GM21447 (cell line): ENCODE measurements around the gene CELSR1.

Source experiments
- ATAC-seq: cut with Tn5 transposase; IDR thresholded peaks from one replicate; pipeline ENCODE4 v1.9.1; 2021; ENCODE audit not compliant: unreplicated experiment

The CELSR1 gene

GRCh38 chr22:46380069-46380468, 157.4 kb downstream of the CELSR1 start:
- ATAC-seq, result no peak

- no peak for ATAC-seq
Measured at GRCh38 chr22:46379066-46379930, 158.1 kb downstream of the CELSR1 start.

GRCh38 chr22:46378426-46379065, 158.9 kb downstream of the CELSR1 start:
- ATAC-seq, result no peak

GRCh38 chr22:46377525-46378425, 159.6 kb downstream of the CELSR1 start:
- ATAC-seq, result no peak

GRCh38 chr22:46376908-46377524, 160.4 kb downstream of the CELSR1 start:
- ATAC-seq, result no peak

GRCh38 chr22:46376111-46376510, 161.3 kb downstream of the CELSR1 start:
- ATAC-seq, result no peak

GRCh38 chr22:46374663-46375474, 162.6 kb downstream of the CELSR1 start:
- no peak for ATAC-seq

GRCh38 chr22:46373921-46374662, 163.3 kb downstream of the CELSR1 start:
- no peak for ATAC-seq

GRCh38 chr22:46373159-46373558, 164.3 kb downstream of the CELSR1 start:
- no peak for ATAC-seq

GRCh38 chr22:46372686-46373085, 164.7 kb downstream of the CELSR1 start:
- ATAC-seq, result no peak

- no peak for ATAC-seq
Measured at GRCh38 chr22:46371623-46372226, 165.7 kb downstream of the CELSR1 start.

- ATAC-seq, result no peak
Measured at GRCh38 chr22:46370584-46371291, 166.7 kb downstream of the CELSR1 start.

- ATAC-seq, result no peak
Measured at GRCh38 chr22:46369716-46370583, 167.5 kb downstream of the CELSR1 start.

- no peak for ATAC-seq
Measured at GRCh38 chr22:46368871-46369715, 168.3 kb downstream of the CELSR1 start.

- no peak for ATAC-seq
Measured at GRCh38 chr22:46368422-46368821, 169.0 kb downstream of the CELSR1 start.

- no peak for ATAC-seq
Measured at GRCh38 chr22:46367707-46368191, 169.7 kb downstream of the CELSR1 start.
